22Rv1 (cell line): ENCODE measurements around the gene ARIH1.

Source experiments
- H3K27ac ChIP-seq: fragments of 450-650 bp; 2 replicates; pipeline ENCODE4 v1.5.1; 2017
- CTCF ChIP-seq: fragments of 450-650 bp; IDR thresholded peaks from 2 replicates; pipeline ENCODE4 v1.5.1; 2017; ENCODE audit warnings: mild to moderate bottlenecking
- ZFX ChIP-seq: fragments of 450-650 bp; IDR thresholded peaks from 2 replicates; pipeline ENCODE4 v1.6.1; 2017; ENCODE audit warnings: antibody characterized with exemption, borderline replicate concordance

The ARIH1 gene

GRCh38 chr15:72515591-72516389 lies 41.7 kb downstream of the ARIH1 start:
- H3K27ac ChIP-seq: no peak overlapping the region

DNA sequence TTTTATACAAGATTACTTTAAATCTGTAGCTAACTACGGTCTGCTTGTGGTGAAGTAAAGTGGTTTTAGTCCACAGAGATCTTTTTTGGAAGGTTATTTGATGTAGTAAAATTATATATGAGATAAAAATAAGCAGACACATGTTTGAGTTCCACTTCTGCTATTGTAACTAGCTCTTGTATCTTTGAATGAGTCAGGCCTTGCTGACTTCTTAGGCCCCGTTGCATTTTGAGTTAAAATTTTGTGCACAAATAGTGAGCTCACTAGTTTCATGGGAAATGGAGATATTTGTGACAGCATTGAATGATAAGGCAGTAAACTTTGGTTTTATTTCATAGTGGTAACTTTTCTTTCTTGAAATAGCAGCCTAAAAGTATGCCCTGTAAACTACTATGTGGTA lies 42.6 kb downstream of the ARIH1 start:
- TF ChIP-seq ZFX: no peak
- TF ChIP-seq CTCF: no peak
- no peak overlapping the region for H3K27ac ChIP-seq

More at GRCh38 chr15:72515591-72516389, 41.7 kb downstream of the ARIH1 start:
- no peak for TF ChIP-seq ZFX
- TF ChIP-seq CTCF: no peak

- H3K27ac ChIP-seq: no peak overlapping the region
- TF ChIP-seq ZFX: no peak
- no peak for TF ChIP-seq CTCF
Observed at GRCh38 chr15:72521682-72522081, 47.6 kb downstream of the ARIH1 start.

DNA sequence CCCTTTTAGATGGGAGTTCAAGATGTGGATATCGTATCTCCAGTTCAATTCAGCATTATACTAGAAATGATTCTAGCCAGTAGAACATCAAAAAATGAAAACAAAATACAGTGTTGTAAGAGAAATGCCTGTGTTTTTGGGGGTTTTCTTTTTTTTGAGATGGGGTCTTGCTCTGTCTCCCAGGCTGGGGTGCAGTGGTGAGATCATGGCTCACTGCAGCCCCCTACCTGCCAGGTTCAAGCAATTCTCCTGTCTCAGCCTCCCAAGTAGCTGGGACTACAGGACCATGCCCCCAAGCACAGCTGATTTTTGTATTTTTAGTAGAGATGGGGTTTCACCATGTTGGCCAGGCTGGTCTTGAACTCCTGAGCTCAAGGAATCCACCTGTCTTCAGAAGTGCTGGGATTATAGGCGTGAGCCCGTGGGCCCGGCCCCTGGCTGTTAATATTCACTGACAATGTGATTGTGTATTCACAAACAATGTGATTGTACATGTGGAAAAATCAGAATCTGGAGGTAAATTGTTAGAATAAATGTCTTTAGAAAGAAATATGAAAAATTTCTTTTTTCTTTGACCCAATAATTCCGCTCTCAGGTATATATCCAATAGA lies 59.0 kb downstream of the ARIH1 start:
- no peak overlapping the region for H3K27ac ChIP-seq
- TF ChIP-seq CTCF (peak; percentile 49), ZFX (no peak)

DNA sequence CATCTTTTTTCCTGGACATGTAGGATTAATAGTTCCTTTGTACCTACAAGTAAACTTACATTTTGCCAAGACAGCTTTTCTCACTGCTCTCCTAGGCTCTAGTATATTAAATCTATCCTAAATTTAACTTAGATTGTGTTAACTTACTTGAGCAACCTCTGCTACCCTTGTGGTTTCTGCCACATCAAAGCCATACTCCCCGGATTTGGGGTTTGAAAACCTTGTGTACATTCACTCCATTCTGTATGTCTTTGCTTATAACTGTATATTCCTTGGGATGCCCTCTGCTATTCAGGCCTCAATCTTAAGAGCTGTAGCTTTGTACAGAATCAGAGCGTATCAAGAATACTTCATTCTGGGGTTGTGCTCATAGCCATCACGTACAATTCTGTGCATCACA lies 60.4 kb downstream of the ARIH1 start:
- TF ChIP-seq CTCF: no peak
- TF ChIP-seq ZFX: no peak
- H3K27ac ChIP-seq: no peak overlapping the region

GRCh38 chr15:72535911-72536310 lies 61.8 kb downstream of the ARIH1 start:
- no peak for TF ChIP-seq CTCF
- H3K27ac ChIP-seq: no peak overlapping the region

GRCh38 chr15:72536506-72536905 lies 62.4 kb downstream of the ARIH1 start:
- no peak for TF ChIP-seq CTCF
- no peak for TF ChIP-seq ZFX
- H3K27ac ChIP-seq: no peak overlapping the region
